GM18502 (cell line): ENCODE data around the gene ZNF783.
A peak's percentile ranks its signal among the peaks of the same experiment; 100 is the strongest.
"Not testable (repeated sequence)": the region's sequence is repeated elsewhere in the genome, so short reads cannot be mapped to it uniquely, and the experiment has no call there.

Experiments used
- ATAC-seq: cut with Tn5 transposase; IDR thresholded peaks from one replicate; pipeline ENCODE4 v1.9.1; 2021; ENCODE audit warnings: mild to moderate bottlenecking; ENCODE audit not compliant: unreplicated experiment, poor library complexity

The ZNF783 gene

GRCh38 chr7:149261829-149262617 is at the start of gene ZNF783:
Gene ZNF783 (plus strand): TSS chr7:149262196. CDS start chr7:149262334, 138 bp downstream.
- ATAC-seq: peak; percentile 88

GRCh38 chr7:149214020-149214720 is 47.8 kb upstream of the ZNF783 start:
- no peak for ATAC-seq

GRCh38 chr7:149216402-149216801 is 45.6 kb upstream of the ZNF783 start:
- no peak for ATAC-seq

GRCh38 chr7:149217570-149217969 is 44.4 kb upstream of the ZNF783 start:
- ATAC-seq: no peak

- no peak for ATAC-seq
Observed at GRCh38 chr7:149218469-149219420, 43.3 kb upstream of the ZNF783 start.

GRCh38 chr7:149220534-149220933 is 41.5 kb upstream of the ZNF783 start:
- no peak for ATAC-seq

- ATAC-seq: no peak
Observed at GRCh38 chr7:149223176-149223575, 38.8 kb upstream of the ZNF783 start.

- no peak for ATAC-seq
Observed at GRCh38 chr7:149223761-149224160, 38.2 kb upstream of the ZNF783 start.

GRCh38 chr7:149224352-149224751 is 37.6 kb upstream of the ZNF783 start:
- no peak for ATAC-seq

- ATAC-seq: no peak
Observed at GRCh38 chr7:149225106-149225505, 36.9 kb upstream of the ZNF783 start.

GRCh38 chr7:149225656-149226055 is 36.3 kb upstream of the ZNF783 start:
- no peak for ATAC-seq

- ATAC-seq: not testable (repeated sequence)
Observed at GRCh38 chr7:149226366-149226765, 35.6 kb upstream of the ZNF783 start.

GRCh38 chr7:149226840-149227494 is 35.0 kb upstream of the ZNF783 start:
- no peak for ATAC-seq

GRCh38 chr7:149228831-149229471 is 33.0 kb upstream of the ZNF783 start:
- no peak for ATAC-seq

GRCh38 chr7:149229526-149229925 is 32.5 kb upstream of the ZNF783 start:
- no peak for ATAC-seq

- no peak for ATAC-seq
Observed at GRCh38 chr7:149232362-149232761, 29.6 kb upstream of the ZNF783 start.

GRCh38 chr7:149233655-149234204 is 28.3 kb upstream of the ZNF783 start:
- not testable (repeated sequence) for ATAC-seq

GRCh38 chr7:149237502-149237901 is 24.5 kb upstream of the ZNF783 start:
- ATAC-seq: no peak

GRCh38 chr7:149238051-149238450 is 23.9 kb upstream of the ZNF783 start:
- no peak for ATAC-seq
